ENCODE data around the gene TCIRG1.
A peak's percentile ranks its signal among the peaks of the same experiment; 100 is the strongest.
"Not testable (repeated sequence)": the region's sequence is repeated elsewhere in the genome, so short reads cannot be mapped to it uniquely, and the experiment has no call there.

TCIRG1 gene

GRCh38 chr11:68090706-68091105, 51.9 kb downstream of the TCIRG1 start:
- DNase-seq = no peak

GRCh38 chr11:68092411-68092810, 53.6 kb downstream of the TCIRG1 start:
- no peak for DNase-seq

DNA sequence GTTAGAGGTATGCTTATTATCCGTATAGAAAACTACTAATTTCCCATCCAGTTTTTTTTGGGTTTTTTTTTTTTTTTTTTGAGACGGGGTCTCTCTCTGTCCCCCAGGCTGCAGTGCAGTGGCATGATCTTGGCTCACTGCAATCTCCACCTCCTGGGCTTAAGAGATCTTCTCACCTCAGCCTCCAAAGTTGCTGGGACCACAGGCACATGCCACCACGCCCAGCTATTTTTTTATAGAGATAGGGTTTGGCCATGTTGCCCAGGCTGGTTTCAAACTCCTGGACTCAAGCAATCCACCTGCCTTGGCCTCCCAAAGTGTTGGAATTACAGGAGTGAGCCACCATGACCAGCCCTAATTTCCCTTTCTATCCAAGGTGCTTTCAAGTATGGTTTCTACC, 54.1 kb downstream of the TCIRG1 start:
- DNase-seq = not testable (repeated sequence)

DNA sequence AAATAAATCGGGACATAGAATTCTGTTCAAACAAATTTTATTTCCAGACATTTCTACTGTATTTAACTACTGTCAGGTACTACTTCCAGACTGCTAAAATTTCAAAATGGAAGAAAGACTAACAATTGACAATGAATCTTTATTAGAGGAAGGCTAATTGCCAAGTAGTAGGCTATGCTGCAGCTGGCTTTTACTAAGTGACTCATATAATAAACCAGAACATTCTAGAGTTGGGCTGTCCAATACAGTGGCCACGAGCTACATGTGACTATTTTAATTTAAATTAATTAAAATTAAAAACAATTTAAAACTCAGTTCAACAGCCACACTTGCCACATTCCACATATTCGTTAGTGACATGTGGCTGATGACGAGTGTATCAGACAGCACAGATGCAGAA, 54.7 kb downstream of the TCIRG1 start:
- no peak for DNase-seq

DNA sequence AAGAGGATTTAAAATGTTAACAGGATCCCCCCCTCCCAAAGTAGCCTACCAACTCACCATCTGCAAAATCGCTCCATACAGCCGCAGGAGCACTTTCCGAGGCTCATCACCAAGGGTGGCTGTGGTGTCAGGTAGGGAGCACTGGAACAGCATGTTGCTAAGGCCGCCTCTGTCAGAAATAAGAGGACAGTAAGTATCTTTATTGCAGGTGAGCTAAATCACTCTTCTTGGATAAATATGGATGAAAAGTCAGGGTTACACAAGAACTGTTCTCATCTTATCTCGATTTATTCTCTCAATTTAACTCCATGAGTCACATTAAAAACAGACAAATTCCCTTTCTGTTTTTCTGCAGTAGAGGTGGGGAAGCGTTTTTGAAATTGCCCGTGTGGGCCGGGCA, 58.1 kb downstream of the TCIRG1 start:
- DNase-seq = no peak

GRCh38 chr11:68099057-68099456, 60.2 kb downstream of the TCIRG1 start:
- DNase-seq = no peak

GRCh38 chr11:68099474-68100405, 60.9 kb downstream of the TCIRG1 start:
- DNase-seq = peak in 1 of 5 donors; percentile 16

Data from T-helper 1 cell (primary cell).